Measurements from ENCODE around the gene GUCY2F. TPM values are rescaled to one million over a fixed set of nuclear protein-coding genes. Genes with fewer than 3 reads are reported as not detected.

The GUCY2F gene
- not detected for total RNA-seq

DNA sequence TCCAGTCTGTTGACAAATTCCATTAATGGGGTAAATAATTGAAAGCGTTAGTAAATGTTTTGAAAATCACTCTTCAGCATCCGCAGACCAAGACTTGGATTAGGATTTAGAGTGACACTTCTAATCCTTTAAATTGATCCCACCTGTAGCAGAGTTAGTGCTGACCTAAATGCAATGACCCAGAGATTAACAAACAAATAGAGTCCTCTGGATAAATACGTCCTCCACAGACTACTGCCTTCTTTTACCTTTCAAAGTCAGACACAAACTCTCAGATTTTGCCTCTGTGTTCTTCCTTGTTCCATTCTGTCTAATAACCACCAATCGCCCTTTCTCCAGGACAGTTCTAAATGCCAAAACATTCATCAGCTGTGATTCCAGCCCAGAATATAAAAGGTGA is at the start of gene GUCY2F:
TSS of gene GUCY2F (minus strand) at position 101 of the 400 bp plus-strand sequence. CDS start 6,150 bp downstream, outside the sequence.
- H3K36me3 Mint-ChIP-seq: no peaks in the 10 kb centered on the region
- no peaks in the 10 kb centered on the region for H3K4me1 Mint-ChIP-seq
- H3K9me3 Mint-ChIP-seq: no peaks in the 10 kb centered on the region
- DNase-seq: no peak
- H3K4me3 Mint-ChIP-seq: no peak within 1 kb of the TSS
- H3K27me3 Mint-ChIP-seq: peaks cover 4% of the 10 kb centered on the region
- H3K27ac Mint-ChIP-seq: no peak within 1 kb of the TSS

DNA sequence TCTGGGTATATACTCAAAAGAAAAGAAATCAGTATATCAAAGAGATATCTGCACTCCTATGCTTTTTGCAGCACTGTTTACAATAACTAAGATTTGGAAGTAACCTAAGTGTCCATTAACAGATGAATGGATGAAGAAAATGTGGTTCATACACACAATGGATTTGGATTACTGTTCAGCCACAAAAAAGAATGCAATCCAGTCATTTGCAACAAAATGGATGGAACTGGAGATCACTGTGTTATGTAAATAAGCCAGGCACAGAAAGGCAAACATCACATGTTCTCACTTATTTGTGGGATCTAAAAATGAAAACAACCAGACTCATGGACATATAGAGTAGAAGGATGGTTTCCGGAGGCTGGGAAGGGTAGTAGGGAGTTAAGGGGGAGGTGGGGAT is 37.1 kb upstream of the GUCY2F start:
- H3K4me3 Mint-ChIP-seq: no peak overlapping the region
- no peak for DNase-seq
- no peak overlapping the region for H3K27ac Mint-ChIP-seq
- H3K4me1 Mint-ChIP-seq: no peaks in the 10 kb centered on the region
- no peaks in the 10 kb centered on the region for H3K36me3 Mint-ChIP-seq
- peaks cover 16% of the 10 kb centered on the region for H3K27me3 Mint-ChIP-seq
- H3K9me3 Mint-ChIP-seq: peaks cover 1% of the 10 kb centered on the region

DNA sequence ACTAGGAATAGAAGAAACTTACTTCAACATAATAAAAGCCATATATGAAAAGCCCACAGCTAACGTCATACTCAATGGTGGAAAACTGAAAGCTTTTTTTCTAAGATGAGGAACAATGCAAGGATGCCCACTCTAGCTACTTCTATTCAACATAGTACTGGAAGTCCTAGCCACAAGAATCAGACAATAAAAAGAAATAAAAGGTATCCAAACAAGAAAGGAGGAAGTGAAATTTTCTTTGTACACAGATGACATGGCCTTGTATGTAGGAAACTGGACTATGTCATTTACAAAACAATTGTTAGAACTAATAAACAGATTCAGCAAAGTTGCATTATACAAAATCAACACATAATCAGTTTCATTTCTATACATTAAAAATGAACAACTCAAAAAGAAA is 29.2 kb upstream of the GUCY2F start:
- Mint-ChIP-seq H3K27ac (no peak overlapping the region), H3K9me3 (no peaks in the 10 kb centered on the region), H3K36me3 (no peaks in the 10 kb centered on the region), H3K27me3 (peaks cover 34% of the 10 kb centered on the region), H3K4me1 (no peaks in the 10 kb centered on the region), H3K4me3 (no peak overlapping the region)
- no peak for DNase-seq

DNA sequence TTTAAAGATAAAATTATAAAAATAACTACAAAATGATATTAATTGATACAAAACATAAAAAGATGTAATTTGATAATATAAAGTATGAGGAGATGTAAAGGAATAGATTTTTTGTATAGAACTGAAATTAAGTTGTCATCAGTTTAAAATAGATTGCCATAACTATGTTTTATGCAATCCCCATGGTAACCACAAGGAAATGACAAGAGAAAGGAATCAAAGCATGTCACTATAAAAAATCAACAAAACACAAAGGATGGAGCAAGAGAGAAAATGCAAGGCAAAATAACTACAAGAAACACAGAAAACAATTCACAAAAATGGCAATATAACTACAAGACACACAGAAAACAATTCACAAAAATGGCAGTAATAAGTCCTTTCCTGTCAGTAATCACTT is 27.0 kb upstream of the GUCY2F start:
- H3K9me3 Mint-ChIP-seq: no peaks in the 10 kb centered on the region
- H3K27me3 Mint-ChIP-seq: peaks cover 30% of the 10 kb centered on the region
- H3K4me1 Mint-ChIP-seq: no peaks in the 10 kb centered on the region

DNA sequence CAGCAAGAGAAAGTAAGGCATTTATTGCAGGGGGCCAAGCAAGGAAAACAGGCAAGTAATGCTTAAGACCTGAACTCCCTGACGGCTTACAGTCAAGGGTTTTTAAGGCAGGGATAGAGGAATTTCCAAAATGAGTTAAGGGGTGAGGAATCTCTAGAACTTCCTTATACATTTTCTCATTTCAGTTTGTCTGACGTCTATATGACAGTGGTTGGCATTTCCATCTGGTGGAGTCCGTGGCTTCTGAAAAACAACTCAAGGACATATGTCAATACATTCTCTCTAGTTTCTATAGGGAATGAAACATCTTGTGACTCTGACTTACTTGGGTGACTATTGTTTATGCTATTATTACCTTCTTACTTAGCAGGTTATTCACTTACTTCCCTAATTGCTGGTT is 19.3 kb upstream of the GUCY2F start:
- DNase-seq: no peak
- Mint-ChIP-seq H3K4me3 (no peak overlapping the region), H3K9me3 (no peaks in the 10 kb centered on the region), H3K36me3 (no peaks in the 10 kb centered on the region), H3K4me1 (no peaks in the 10 kb centered on the region), H3K27me3 (no peaks in the 10 kb centered on the region), H3K27ac (no peak overlapping the region)

More for the DNA sequence above, 27.0 kb upstream of the GUCY2F start:
- no peaks in the 10 kb centered on the region for H3K36me3 Mint-ChIP-seq
- H3K4me3 Mint-ChIP-seq: no peak overlapping the region
- no peak overlapping the region for H3K27ac Mint-ChIP-seq
- DNase-seq: no peak

DNA sequence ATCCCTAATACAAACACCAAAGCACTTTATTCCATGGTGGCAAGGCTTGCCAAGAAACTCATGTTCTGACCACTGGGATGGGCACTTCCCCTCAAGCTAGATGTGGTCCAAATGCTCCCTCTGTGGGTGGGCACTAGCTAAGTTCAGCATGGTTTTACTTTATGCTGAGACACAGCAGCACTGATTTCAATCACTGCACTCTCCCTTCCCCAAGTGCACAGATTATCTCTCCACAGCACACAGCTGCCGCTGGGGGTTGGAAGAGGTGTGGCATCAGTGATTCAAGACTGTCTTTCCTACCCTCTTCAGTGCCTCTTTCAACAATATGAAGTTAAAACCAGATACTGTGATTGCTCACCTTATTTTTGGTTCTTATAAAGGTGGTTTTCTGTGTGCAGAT is 16.5 kb upstream of the GUCY2F start:
- no peak for DNase-seq
- no peak overlapping the region for H3K27ac Mint-ChIP-seq
- no peaks in the 10 kb centered on the region for H3K27me3 Mint-ChIP-seq
- no peak overlapping the region for H3K4me3 Mint-ChIP-seq
- no peaks in the 10 kb centered on the region for H3K36me3 Mint-ChIP-seq
- H3K4me1 Mint-ChIP-seq: no peaks in the 10 kb centered on the region
- H3K9me3 Mint-ChIP-seq: no peaks in the 10 kb centered on the region

DNA sequence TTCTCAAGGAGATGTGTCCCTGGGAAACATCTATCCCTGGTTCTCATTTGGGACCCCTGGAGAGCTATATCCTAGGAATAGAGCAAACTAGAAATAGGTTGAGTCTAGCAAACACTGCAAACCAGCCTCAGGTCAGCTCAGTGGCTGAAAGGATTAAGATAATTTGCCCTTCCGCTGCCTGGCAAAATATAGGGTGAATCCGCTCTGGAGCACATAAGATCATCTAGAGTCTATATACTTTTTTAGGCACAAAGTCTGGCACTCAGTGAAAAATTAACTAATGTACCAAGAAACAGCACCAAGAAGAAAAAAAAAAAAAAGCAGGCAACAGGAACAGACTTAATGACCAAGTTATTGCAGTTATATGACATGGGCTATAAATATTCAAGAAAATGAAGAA is 7.3 kb upstream of the GUCY2F start:
- Mint-ChIP-seq H3K4me1 (no peaks in the 10 kb centered on the region), H3K4me3 (no peak overlapping the region), H3K27ac (no peak overlapping the region), H3K27me3 (no peaks in the 10 kb centered on the region), H3K9me3 (no peaks in the 10 kb centered on the region), H3K36me3 (no peaks in the 10 kb centered on the region)
- no peak for DNase-seq

DNA sequence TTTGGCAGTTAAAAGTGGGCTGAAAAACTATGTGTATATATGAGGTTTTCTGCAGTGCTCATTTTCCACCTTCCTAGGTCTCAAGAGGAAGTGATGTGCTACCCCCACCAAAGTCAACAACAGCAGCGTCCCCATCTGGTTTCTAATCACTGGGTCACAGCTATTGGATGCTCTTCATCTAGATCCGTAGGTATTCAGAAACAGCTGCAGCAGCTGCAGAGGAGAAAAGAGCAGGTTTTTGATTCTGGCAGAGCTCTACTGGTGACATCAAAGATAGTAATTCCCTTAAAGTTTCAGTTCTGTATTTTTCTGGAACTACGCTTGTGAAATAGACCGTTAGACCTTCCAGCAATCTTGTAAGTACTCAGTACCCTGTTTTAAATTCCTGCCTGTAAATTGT is 5.8 kb upstream of the GUCY2F start:
- DNase-seq: no peak
- no peaks in the 10 kb centered on the region for H3K36me3 Mint-ChIP-seq
- no peak overlapping the region for H3K27ac Mint-ChIP-seq
- H3K9me3 Mint-ChIP-seq: no peaks in the 10 kb centered on the region
- no peak overlapping the region for H3K4me3 Mint-ChIP-seq
- peaks cover 4% of the 10 kb centered on the region for H3K27me3 Mint-ChIP-seq
- H3K4me1 Mint-ChIP-seq: no peaks in the 10 kb centered on the region

DNA sequence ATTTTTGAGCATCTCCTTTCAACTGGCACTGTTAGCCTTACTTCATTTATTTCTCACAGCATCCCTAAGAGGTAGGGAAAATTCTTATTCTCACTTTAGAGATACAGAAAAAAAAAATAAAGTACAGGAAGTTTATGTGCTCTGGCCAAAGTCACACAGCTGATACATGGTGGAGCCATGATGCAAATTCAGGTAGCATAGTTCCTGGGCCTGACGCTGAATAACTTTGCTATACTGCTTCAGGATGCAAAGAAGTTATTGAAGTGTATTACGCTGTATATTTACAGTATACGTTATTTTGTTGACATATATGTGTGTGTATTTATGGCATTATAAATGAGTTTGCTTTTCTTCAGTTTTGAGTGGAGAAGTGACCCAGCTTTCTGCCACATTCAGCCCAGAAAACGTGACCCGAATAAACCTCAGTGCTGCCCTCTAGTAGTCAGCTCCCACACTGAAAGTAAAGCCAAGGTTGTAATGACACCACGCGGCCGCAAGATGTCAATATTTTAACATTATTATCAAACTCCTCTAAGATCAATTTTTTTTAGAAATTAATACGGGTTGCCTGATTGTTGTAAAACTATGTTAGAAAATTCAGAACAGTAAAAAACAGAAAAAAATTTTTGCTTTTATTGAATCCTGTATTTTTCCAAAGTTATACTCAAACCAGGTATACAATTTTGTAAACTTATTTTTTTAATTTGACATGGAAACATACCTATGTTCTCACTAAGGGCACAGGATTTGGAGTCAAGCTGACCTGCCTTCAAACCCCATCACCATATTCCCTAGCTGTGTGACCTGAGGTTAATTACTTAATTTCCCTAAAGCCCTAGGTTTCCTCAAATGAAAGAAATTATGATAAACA is 3.8 kb upstream of the GUCY2F start:
- Mint-ChIP-seq H3K4me3 (no peak overlapping the region), H3K36me3 (no peaks in the 10 kb centered on the region), H3K27ac (no peak overlapping the region), H3K9me3 (no peaks in the 10 kb centered on the region), H3K27me3 (peaks cover 4% of the 10 kb centered on the region), H3K4me1 (no peaks in the 10 kb centered on the region)
- peak; percentile 21 for DNase-seq

DNA sequence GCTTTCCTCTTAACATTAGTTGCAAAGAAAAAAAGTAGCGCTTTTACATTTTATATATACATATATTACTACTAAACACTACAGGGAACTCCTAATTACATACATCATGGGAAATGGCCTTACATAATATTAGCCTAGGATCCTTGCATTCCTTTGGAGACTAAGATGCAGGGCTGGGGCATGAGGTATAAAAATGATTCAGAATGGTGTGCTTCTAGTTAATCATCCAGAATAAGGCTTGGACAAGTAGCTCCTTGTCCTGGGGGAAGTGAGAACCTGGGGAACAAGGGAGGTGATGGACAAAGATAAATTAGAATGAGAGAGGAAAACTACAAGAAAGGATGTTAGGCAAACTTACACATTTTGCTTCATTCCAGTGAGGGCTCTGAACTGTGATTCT is 3.0 kb upstream of the GUCY2F start:
- H3K4me3 Mint-ChIP-seq: no peak overlapping the region
- no peaks in the 10 kb centered on the region for H3K36me3 Mint-ChIP-seq
- H3K27me3 Mint-ChIP-seq: peaks cover 4% of the 10 kb centered on the region
- no peaks in the 10 kb centered on the region for H3K4me1 Mint-ChIP-seq
- H3K27ac Mint-ChIP-seq: no peak overlapping the region
- H3K9me3 Mint-ChIP-seq: no peaks in the 10 kb centered on the region
- no peak for DNase-seq

DNA sequence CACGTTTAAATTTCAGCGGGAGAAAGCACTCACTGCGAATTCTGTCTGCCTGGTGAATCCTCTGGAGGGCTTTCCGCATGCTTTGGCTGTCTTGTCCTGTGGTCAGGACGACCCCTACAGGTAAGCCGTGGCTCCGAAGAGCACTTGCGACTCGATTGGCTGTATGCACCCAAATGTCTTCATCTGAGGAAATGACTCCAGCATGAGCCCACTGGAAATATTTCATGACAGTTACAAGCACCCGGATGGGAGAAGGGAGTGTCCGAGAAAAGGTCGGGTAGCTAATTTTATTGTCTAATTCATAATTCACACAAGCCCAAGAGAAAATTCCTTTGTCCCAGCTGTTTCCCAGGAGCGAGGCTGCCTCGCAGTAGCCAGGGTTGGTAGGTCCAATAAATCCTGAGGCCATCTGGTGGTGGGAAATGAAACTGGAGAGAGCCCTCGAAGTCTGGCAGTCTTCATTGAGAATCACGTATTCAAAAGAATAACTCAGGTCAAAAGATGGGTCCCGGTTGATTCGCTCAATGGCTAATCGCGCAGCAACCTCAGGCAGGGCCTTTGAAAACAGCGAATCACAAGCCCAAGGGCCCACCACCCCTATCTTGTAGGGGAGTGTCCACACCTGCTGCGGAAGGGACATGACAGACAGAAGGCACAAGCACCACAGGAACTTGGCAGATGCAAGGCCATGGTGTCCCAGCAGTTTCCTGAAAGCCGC is 6.6 kb downstream of the GUCY2F start:
- Mint-ChIP-seq H3K4me3 (no peak overlapping the region), H3K36me3 (no peaks in the 10 kb centered on the region), H3K4me1 (peaks cover 6% of the 10 kb centered on the region), H3K27me3 (peaks cover 5% of the 10 kb centered on the region), H3K9me3 (no peaks in the 10 kb centered on the region), H3K27ac (no peak overlapping the region)
- peak; percentile 3 for DNase-seq

DNA sequence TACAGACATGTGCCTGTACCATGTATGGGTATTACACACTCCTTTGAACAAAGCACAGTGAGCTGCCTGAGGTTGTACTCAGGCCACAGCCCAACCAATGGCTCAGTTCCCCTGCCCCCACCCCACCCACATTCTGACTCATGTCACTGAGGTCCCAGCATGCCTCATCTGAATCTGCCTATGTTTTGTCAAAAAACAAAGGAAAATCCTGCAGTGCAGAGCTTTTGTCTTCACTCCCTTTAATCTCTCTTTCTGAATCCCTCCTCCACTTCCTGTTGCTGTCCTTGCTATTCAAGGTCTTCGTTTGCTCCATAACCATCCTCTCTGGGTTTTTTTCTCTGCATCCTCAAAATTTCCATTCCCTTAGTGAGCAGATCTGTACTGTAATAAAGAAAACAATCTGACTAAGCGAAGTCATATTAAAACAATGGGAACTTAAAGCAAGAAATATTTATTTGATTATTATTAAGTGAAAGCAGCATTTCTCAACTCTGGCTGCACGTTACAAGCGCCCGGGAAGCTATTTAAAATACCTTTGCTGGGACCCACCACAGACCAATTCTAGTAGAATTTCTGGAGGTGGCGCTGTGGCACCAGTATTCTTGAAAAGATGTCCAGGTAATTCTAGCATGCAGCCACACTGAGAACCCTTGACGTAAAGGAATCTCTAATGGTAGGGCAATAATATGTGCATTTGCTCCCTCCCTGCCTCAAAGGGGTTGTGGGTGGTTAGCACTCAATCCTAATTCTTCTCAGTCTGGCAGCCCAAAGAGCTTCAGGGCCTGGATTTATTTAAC is 8.7 kb downstream of the GUCY2F start:
- Mint-ChIP-seq H3K4me1 (peaks cover 6% of the 10 kb centered on the region), H3K9me3 (no peaks in the 10 kb centered on the region), H3K4me3 (no peak overlapping the region), H3K36me3 (no peaks in the 10 kb centered on the region), H3K27ac (peak overlapping the region; percentile 32), H3K27me3 (peaks cover 5% of the 10 kb centered on the region)
- peak; percentile 4 for DNase-seq

DNA sequence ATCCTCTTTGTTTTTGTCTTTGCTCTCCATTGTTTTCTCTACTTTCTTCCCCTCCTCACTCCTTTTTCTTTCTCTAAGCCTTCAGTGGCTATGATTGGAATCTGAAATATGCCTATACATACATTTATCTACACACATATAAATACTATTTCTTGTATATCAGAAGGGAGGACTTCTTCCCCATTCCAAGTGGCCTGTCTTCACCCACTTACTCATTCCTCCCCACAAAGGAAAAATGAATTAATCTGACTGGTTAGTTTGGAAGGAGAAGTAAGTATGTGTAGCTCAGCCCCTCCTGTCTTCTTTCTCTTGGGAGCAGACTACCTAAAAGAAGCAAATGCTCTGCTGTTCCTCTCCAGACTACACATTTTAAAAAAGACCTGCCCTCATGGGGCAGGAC is 17.7 kb downstream of the GUCY2F start:
- Mint-ChIP-seq H3K4me1 (no peaks in the 10 kb centered on the region), H3K9me3 (peaks cover 2% of the 10 kb centered on the region), H3K27me3 (peaks cover 7% of the 10 kb centered on the region), H3K4me3 (no peak overlapping the region), H3K27ac (no peak overlapping the region), H3K36me3 (no peaks in the 10 kb centered on the region)
- DNase-seq: no peak

DNA sequence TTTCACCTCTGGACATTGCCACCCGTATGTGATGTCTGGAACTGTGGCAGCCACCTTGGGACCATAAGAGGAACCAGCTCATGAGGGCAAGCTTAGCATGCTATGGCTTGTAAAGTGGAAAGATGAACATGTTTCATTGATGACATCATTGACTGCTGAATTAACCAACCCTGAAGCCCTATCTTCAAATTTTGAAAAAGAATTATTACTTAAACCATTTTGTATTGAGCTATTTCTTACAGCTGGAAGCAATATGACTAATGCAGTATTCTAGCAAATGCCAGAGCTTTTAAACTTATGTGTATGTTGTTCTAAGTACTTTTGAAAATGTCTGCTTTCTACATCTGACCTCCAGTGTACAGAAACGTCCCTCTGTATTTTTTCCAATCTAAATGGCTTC is 18.1 kb downstream of the GUCY2F start:
- H3K36me3 Mint-ChIP-seq: no peaks in the 10 kb centered on the region
- peaks cover 2% of the 10 kb centered on the region for H3K9me3 Mint-ChIP-seq
- no peak for DNase-seq
- peaks cover 7% of the 10 kb centered on the region for H3K27me3 Mint-ChIP-seq
- no peak overlapping the region for H3K27ac Mint-ChIP-seq
- no peaks in the 10 kb centered on the region for H3K4me1 Mint-ChIP-seq
- H3K4me3 Mint-ChIP-seq: no peak overlapping the region

DNA sequence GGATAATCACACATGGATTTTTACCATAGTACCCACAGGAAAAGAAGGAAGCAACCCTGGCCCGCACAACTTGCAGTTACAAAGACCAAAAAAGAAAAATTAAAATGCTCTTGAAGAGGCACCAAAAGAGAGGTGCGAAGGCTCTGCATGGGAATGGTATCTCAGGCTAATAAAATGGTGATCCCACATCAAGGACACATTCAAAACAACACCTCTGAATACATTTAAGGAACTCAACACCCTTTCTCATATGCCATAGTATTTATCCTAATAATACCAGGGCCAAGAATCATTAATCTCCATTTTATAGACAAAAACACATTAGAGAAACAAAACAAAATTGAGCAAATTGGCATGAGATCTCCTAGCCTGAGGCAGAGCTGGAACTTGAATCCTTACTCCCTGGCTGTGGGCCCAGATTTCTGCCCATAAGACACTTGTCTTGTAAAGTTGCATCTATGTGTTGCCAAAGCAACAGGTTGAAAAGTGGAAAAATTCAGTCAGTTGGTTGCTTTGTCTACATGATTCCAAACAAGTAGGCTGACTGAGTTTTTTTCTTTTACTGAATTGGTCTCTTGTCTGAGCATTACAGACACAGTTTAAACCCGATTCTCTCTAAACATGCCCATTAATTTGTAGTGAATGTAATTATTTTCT is 33.5 kb downstream of the GUCY2F start:
- peaks cover 3% of the 10 kb centered on the region for H3K27me3 Mint-ChIP-seq
- no peak overlapping the region for H3K27ac Mint-ChIP-seq
- no peaks in the 10 kb centered on the region for H3K36me3 Mint-ChIP-seq
- DNase-seq: no peak
- H3K4me3 Mint-ChIP-seq: no peak overlapping the region
- no peaks in the 10 kb centered on the region for H3K4me1 Mint-ChIP-seq
- H3K9me3 Mint-ChIP-seq: no peaks in the 10 kb centered on the region

Measured in activated naive CD8-positive, alpha-beta T cell treated with anti-CD3 and anti-CD28 coated beads for 36 hours (primary cell).